ENCODE results near the gene BIRC5.

The BIRC5 gene

DNA sequence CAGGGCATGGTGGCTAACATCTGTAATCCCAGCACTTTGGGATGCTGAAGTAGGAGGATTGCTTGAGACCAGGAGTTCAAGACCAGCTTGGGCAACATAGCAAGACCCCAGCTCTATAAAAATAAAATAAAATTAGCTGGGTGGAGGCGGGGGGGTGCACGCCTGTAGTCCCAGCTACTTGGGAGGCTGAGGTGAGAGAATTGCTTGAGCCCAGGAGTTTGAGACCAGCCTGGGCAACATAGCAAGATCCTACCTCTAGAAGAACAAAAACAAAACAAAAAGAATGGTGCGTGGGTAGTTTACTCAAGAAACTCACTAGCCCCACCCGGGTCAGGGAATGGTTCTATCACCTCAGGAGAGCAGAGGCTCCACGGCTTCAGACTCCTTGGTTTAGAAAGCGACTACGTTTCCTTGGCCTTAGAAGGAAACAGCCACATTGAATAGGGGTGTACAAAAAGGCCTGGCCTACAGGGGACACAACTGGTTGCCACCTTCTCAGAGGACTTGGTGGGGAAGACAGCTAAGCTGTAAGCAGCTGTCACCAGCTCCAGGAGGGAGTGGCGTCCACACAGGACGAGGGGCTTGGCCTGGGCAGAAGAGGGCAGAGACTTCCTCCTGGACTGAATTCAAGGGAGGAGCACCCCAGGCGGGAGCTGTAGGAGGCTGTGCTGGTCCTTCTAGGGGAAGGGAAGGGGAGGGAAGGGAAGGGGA lies 27.9 kb upstream of the BIRC5 start:
- DNase-seq (ENCODE audit: insufficient read length), result no peak
- FAIRE-seq, result no peak
- TF ChIP-seq POLR2A (IDR thresholded peaks at IDR 0.05; ENCODE audit: low read depth, low read length) (no peak), POLR2AphosphoS5 (IDR thresholded peaks at IDR 0.05; ENCODE audit: low read depth, low read length) (no peak), TAF1 (IDR thresholded peaks at IDR 0.05; ENCODE audit: borderline replicate concordance, low read depth, low read length) (no peak)

DNA sequence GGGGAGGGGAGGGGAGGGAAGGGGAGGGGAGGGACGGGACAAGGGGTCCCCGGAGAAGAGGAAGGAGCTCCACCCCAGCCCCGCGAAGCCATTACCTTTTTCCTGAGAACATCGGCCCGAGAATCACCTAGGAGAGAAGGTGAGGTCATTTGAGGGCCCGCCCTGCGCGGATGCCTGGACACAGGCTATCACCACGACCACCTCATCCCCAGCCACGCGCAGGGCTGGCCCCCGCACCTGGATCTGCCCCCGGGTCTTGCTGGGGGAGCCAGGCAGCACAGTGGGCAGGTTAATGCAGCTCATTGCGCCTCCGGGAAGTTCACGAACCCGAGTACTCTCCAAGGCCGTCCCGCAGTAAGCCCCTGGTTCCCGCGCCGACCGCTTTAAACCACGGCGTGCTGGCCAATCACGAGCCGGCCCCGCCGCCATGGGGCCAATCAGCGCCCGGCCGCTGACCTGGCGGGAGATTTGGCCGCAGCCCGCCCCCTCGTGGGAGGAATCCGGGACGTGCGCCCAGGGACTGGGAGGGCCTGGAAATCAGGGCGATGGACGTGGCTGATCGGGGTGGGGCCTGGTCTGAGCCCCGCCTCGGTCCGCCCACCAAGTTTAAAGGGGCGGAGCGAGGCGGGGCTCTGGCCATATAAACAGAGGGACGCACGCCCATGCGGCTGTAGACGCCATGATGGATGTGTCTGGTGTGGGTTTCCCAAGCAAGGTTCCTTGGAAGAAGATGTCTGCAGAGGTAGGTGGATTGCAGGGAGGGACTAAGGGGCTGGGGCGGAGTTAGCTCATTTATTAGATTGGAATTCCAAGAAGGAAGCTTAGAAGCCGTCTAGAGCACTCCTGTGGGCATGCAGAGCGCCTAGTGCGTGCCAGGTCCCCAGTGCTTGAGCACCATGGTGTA lies 27.1 kb upstream of the BIRC5 start, which contains the start of the genes AFMID and TK1:
TSS of gene AFMID (plus strand) at position 671 of the 904 bp plus-strand sequence. CDS start at position 680, 9 bp downstream.
TSS of gene TK1 (minus strand) at position 361 of the 904 bp plus-strand sequence. CDS start at position 303, 58 bp downstream.
- peak; percentile 96 for TF ChIP-seq POLR2AphosphoS5 (IDR thresholded peaks at IDR 0.05; ENCODE audit: low read depth, low read length)
- peak; percentile 96 for TF ChIP-seq POLR2A (IDR thresholded peaks at IDR 0.05; ENCODE audit: low read depth, low read length)
- peak; percentile 18; the same call in 1 of the 2 replicates for TF ChIP-seq TAF1 (IDR thresholded peaks at IDR 0.05; ENCODE audit: borderline replicate concordance, low read depth, low read length)
- FAIRE-seq, result peak; percentile 98
- DNase-seq (ENCODE audit: insufficient read length), result peak; percentile 99

DNA sequence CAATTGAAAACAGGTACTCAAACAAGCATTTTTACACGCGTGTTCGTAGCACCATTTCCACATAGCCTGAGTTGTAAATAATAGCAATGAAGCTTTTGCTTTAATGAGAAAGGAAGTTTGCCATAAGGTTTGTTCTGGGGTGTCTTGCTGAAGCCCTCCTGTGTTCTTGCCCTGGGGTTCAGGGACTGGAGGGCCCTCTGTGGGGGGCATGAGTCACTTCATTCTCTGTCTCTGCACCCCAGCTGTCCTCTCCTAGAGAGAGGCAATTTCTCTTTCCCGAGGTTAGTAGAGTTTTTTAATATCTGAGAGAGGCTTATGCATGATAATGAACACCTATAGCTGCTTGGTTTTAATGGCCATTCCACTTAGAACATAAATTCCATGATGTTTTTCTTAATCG lies 17.3 kb upstream of the BIRC5 start:
- TF ChIP-seq POLR2A (IDR thresholded peaks at IDR 0.05; ENCODE audit: low read depth, low read length) (no peak), TAF1 (IDR thresholded peaks at IDR 0.05; ENCODE audit: borderline replicate concordance, low read depth, low read length) (no peak), POLR2AphosphoS5 (IDR thresholded peaks at IDR 0.05; ENCODE audit: low read depth, low read length) (no peak)
- DNase-seq (ENCODE audit: insufficient read length) (no peak), FAIRE-seq (no peak)

DNA sequence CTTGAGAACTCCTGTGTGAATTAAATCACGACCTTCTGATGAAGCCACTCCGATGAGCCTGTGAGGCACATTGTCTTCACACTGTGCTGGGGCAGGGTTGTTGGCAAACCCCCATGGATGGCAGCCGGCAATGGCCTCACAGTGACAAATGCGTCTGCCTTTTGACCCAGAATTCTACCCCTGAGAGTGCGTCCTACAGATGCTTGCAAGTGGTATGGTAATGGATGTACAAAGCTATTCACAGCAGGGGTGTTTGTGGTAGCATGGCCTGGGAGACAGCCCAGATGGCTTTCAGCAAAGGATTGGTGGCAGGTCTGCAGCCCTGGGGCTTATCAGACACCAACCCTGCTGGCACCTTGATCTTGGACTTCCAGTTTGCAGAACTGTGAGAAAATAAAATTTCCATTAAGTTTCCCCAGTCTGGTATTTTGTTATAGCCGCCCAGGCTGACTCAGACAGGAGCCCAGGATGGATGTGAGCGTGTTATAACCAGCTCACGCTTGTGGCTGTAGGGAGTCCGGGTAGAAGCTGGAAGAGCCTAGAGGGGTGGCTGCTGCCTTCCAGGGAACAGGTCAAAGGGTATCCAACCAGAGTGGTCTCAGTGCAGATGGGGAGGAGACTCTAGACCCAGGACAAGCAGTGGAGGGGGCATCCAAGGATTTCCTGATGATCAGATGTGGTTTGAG lies 16.8 kb upstream of the BIRC5 start:
- FAIRE-seq, result no peak
- TF ChIP-seq POLR2AphosphoS5 (IDR thresholded peaks at IDR 0.05; ENCODE audit: low read depth, low read length), result no peak
- TF ChIP-seq TAF1 (IDR thresholded peaks at IDR 0.05; ENCODE audit: borderline replicate concordance, low read depth, low read length), result no peak
- TF ChIP-seq POLR2A (IDR thresholded peaks at IDR 0.05; ENCODE audit: low read depth, low read length), result no peak
- DNase-seq (ENCODE audit: insufficient read length), result no peak

DNA sequence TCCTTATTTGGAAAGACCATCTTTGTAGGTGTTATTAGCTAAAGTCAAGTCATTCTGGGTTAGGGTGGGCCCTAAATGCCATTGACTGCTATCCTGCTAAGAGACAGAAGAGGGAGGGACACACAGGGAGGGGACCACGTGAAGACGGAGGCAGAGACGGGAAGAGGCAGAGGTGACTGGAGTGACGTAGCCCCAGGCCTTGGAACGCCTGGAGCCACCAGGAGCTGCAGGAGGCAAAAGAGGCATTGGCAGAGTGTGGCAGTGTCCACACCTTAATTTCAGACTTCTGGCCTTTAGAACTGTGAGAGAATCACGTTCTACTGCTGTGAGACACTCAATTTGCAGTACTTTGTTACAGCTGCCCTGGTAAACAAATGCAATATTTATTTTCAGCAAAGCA lies 13.6 kb upstream of the BIRC5 start:
- TF ChIP-seq TAF1 (IDR thresholded peaks at IDR 0.05; ENCODE audit: borderline replicate concordance, low read depth, low read length), result no peak
- no peak for TF ChIP-seq POLR2A (IDR thresholded peaks at IDR 0.05; ENCODE audit: low read depth, low read length)
- TF ChIP-seq POLR2AphosphoS5 (IDR thresholded peaks at IDR 0.05; ENCODE audit: low read depth, low read length), result no peak
- DNase-seq (ENCODE audit: insufficient read length) (no peak), FAIRE-seq (no peak)

DNA sequence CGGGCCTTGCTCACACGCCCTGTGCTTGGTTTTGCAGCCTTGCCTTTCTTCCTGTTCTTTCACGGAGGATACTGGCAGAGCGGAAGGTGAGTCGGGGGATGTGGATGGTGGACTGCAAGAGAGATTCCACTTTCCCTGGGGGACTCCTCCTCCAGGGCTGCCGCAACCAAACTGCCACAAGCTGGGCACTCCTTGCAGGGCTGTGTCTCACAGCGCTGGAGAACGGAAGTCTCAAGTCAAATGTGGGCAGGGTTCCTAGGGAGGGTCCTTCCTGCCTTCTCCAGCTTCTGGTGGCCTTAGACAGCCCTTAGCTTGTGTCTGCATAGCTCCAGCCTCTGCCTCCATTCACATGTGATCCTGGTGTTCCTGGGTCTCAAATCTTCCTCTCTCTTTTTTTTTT lies 11.4 kb upstream of the BIRC5 start:
- no peak for FAIRE-seq
- no peak for DNase-seq (ENCODE audit: insufficient read length)
- TF ChIP-seq POLR2A (IDR thresholded peaks at IDR 0.05; ENCODE audit: low read depth, low read length), result no peak
- TF ChIP-seq POLR2AphosphoS5 (IDR thresholded peaks at IDR 0.05; ENCODE audit: low read depth, low read length), result no peak
- TF ChIP-seq TAF1 (IDR thresholded peaks at IDR 0.05; ENCODE audit: borderline replicate concordance, low read depth, low read length), result no peak

DNA sequence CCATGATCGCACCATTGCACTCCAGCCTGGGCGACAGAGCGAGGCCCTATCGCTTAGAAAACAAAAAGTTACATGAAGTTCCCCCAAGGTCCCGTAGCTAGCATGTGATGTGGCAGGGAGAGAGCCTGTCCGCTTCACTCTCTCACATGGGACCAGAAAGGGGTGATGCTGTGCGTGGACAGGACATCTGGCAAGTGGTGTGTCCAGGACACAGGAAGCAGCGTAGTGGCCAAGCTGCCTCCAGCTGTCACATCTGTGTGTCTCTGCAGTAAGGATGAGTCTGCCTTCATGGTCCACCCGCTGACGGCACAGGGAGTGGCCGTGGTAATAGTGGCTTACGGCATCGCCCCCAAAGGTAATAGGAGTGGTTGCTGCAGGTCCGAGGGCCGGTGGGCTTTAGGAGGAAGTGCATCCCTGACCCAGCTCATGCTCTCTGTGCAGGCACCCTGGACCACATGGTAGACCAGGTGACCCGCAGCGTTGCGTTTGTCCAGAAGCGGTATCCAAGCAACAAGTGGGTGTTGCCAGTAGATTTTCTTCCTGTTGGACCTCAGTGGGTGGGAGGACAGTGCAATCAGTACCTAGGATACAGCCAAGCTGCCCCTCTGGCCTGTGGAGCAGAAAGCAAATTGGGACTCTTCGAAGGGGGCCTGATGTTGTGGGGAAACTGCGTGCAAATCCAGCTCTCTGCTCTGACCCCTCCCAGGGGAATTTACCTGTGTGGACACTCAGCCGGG lies 9.5 kb upstream of the BIRC5 start:
- FAIRE-seq (no peak), DNase-seq (ENCODE audit: insufficient read length) (no peak)
- TF ChIP-seq POLR2AphosphoS5 (IDR thresholded peaks at IDR 0.05; ENCODE audit: low read depth, low read length) (0 out of 2 replicates have a peak, but pooled peaks have one; percentile 36), POLR2A (IDR thresholded peaks at IDR 0.05; ENCODE audit: low read depth, low read length) (no peak)

DNA sequence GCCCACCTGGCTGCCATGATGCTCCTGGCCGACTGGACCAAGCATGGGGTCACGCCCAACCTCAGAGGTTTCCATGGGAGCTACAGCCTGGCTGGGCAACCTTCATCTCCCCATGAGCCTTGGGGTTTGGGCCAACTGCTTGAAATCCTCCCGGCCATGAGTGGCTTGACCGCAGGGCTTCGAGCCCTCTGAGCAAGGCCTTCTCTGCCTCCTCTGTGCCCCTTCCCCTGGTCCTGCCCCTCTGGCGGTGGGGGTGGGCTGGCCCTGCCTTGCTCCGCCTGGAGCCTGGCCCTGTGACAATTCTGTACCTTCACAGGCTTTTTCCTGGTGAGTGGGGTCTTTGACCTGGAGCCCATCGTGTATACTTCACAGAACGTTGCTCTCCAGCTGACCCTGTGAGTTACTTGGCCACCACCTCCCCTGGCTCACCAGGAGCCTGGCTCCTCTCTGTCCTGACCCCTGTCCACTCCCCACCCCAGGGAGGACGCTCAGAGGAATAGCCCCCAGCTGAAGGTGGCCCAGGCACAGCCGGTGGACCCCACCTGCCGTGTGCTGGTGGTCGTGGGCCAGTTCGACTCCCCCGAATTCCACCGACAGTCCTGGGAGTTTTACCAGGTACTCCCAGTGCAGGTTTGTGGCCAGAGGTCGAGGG lies 8.8 kb upstream of the BIRC5 start:
- DNase-seq (ENCODE audit: insufficient read length) (no peak), FAIRE-seq (no peak)
- TF ChIP-seq TAF1 (IDR thresholded peaks at IDR 0.05; ENCODE audit: borderline replicate concordance, low read depth, low read length), result no peak
- no peak for TF ChIP-seq POLR2AphosphoS5 (IDR thresholded peaks at IDR 0.05; ENCODE audit: low read depth, low read length)
- no peak for TF ChIP-seq POLR2A (IDR thresholded peaks at IDR 0.05; ENCODE audit: low read depth, low read length)

DNA sequence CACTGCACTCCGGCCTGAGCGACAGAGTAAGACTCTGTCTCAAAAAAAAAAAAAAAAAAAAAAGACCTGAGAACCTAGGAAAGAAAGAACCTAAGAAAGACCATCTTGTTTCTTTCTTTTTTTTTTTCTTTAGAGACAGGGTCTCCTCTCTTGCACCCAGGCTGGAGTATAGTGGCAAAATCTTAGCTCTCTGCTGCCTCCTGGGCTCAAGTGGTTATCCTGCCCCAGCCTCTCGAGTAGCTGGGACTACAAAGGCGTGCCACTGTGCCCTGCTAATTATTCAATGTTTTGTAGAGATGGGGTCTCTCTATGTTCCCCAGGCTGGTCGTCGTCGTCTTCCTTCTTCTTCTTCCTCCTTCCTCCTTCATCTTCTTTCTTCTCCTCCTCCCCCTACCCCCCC lies 7.8 kb upstream of the BIRC5 start:
- DNase-seq (ENCODE audit: insufficient read length) (no peak), FAIRE-seq (no peak)
- TF ChIP-seq POLR2AphosphoS5 (IDR thresholded peaks at IDR 0.05; ENCODE audit: low read depth, low read length) (no peak), TAF1 (IDR thresholded peaks at IDR 0.05; ENCODE audit: borderline replicate concordance, low read depth, low read length) (no peak), POLR2A (IDR thresholded peaks at IDR 0.05; ENCODE audit: low read depth, low read length) (no peak)

DNA sequence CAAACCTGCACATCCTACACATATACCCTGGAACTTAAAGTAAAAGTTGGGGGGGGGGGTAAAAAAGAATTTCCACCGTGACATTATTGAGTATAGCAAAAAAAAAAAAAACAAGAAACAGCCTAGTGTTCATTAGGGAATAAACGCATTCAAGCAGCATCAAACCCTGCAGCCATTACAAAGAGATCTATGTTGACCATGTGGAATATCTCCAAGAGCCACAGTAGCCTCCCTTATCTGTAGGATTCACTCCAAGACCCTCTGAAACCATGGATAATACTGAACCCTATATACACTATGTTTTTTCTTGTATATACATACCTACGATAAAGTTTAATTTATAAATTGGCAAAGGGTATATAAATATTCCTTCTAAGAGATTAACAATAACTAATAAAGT lies 5.6 kb upstream of the BIRC5 start:
- DNase-seq (ENCODE audit: insufficient read length), result no peak
- TF ChIP-seq TAF1 (IDR thresholded peaks at IDR 0.05; ENCODE audit: borderline replicate concordance, low read depth, low read length), result no peak
- no peak for TF ChIP-seq POLR2AphosphoS5 (IDR thresholded peaks at IDR 0.05; ENCODE audit: low read depth, low read length)
- no peak for TF ChIP-seq POLR2A (IDR thresholded peaks at IDR 0.05; ENCODE audit: low read depth, low read length)
- FAIRE-seq, result no peak
